WTC11 (cell line): ENCODE results near the gene CD209. TPM values are rescaled to one million over a fixed set of nuclear protein-coding genes. Genes with fewer than 3 reads are reported as not detected.
A peak's percentile ranks its signal among the peaks of the same experiment; 100 is the strongest.

Experiments used
- ATAC-seq: fragments of 200-7000 bp; cut with Tn5 transposase; 2 replicates; pipeline ENCODE4 v1.10.0; 2021; ENCODE audit warnings: mild to moderate bottlenecking, moderate library complexity
- CTCF ChIA-PET: fragments of 300-600 bp; sonication (Branson Sonifier 250); formaldehyde crosslinking; loops from one replicate; lab custom pipeline; 2021; ENCODE audit warnings: antibody characterized with exemption; lab: Charles Lee
- POLR2A ChIA-PET: fragments of 350-600 bp; sonication (Branson Sonifier 250); formaldehyde crosslinking; loops from one replicate; lab custom pipeline; 2021; ENCODE audit warnings: antibody characterized with exemption; lab: Charles Lee
- DNase-seq: peaks from one replicate; pipeline ENCODE4 v3.0.0; 2021; ENCODE audit warnings: low spot score
- H3K27ac Mint-ChIP-seq: 2 replicates; pipeline ENCODE4 v1.8.0; 2021; ENCODE audit warnings: mixed read lengths
- H3K27me3 Mint-ChIP-seq: 2 replicates; pipeline ENCODE4 v1.8.0; 2021; ENCODE audit warnings: low read depth, mild to moderate bottlenecking, moderate library complexity, mixed read lengths
- H3K36me3 Mint-ChIP-seq: 2 replicates; pipeline ENCODE4 v1.8.0; 2021; ENCODE audit warnings: mixed read lengths
- H3K4me1 Mint-ChIP-seq: 2 replicates; pipeline ENCODE4 v1.8.0; 2022; ENCODE audit warnings: mixed read lengths
- H3K4me3 Mint-ChIP-seq: 2 replicates; pipeline ENCODE4 v1.8.0; 2021; ENCODE audit warnings: mild to moderate bottlenecking, moderate library complexity, mixed read lengths
- H3K9me3 Mint-ChIP-seq: 2 replicates; pipeline ENCODE4 v1.8.0; 2021; ENCODE audit warnings: mixed read lengths
- CBFB ChIP-seq: sonication (generic); formaldehyde crosslinking; IDR thresholded peaks from 2 replicates; pipeline ENCODE4 v1.8.1; 2022; ENCODE audit warnings: mild to moderate bottlenecking, low read depth, missing genetic modification reagents
- JUN ChIP-seq: sonication (generic); formaldehyde crosslinking; IDR thresholded peaks from 2 replicates; pipeline ENCODE4 v1.8.0; 2023; ENCODE audit warnings: mild to moderate bottlenecking, missing genetic modification reagents
- NFE2L1 ChIP-seq: sonication (generic); formaldehyde crosslinking; IDR thresholded peaks from 2 replicates; pipeline ENCODE4 v1.8.1; 2023; ENCODE audit warnings: missing genetic modification reagents
- NR3C1 ChIP-seq: sonication (generic); formaldehyde crosslinking; conservative IDR thresholded peaks from 2 replicates; pipeline ENCODE4 v1.8.1; 2023; ENCODE audit warnings: low read depth, mild to moderate bottlenecking, missing genetic modification reagents
- RELA ChIP-seq: sonication (generic); formaldehyde crosslinking; IDR thresholded peaks from 2 replicates; pipeline ENCODE4 v1.8.1; 2022; ENCODE audit warnings: missing genetic modification reagents, mild to moderate bottlenecking, borderline replicate concordance
- SMAD3 ChIP-seq: sonication (generic); formaldehyde crosslinking; IDR thresholded peaks from 2 replicates; pipeline ENCODE4 v1.8.0; 2022; ENCODE audit warnings: missing genetic modification reagents, mild to moderate bottlenecking, borderline replicate concordance
- ZNF232 ChIP-seq: sonication (generic); formaldehyde crosslinking; IDR thresholded peaks from 2 replicates; pipeline ENCODE4 v1.8.0; 2022; ENCODE audit warnings: mild to moderate bottlenecking, missing genetic modification reagents
- ZNF317 ChIP-seq: sonication (generic); formaldehyde crosslinking; IDR thresholded peaks from 2 replicates; pipeline ENCODE4 v1.8.1; 2023; ENCODE audit warnings: low read depth, mild to moderate bottlenecking, moderate library complexity, missing genetic modification reagents, borderline replicate concordance
- total RNA-seq: library from RNA; stranded (reverse); gene quantifications from 3 replicates; pipeline ENCODE4 v1.2.3, GENCODE V29; 2021
- TF ChIP-seq, protein P1 (sequence below): sonication (generic); formaldehyde crosslinking; IDR thresholded peaks from 2 replicates; pipeline ENCODE4 v1.8.1; 2023; ENCODE audit warnings: mild to moderate bottlenecking, missing genetic modification reagents
- TF ChIP-seq, protein P2 (sequence below): fragments of 250-450 bp; sonication (Bioruptor Pico); IDR thresholded peaks from 2 replicates; pipeline ENCODE4 v2.1.2; 2022; ENCODE audit warnings: mild to moderate bottlenecking, moderate library complexity
- TF ChIP-seq, protein P3 (sequence below): sonication (generic); formaldehyde crosslinking; IDR thresholded peaks from 2 replicates; pipeline ENCODE4 v1.8.0; 2022; ENCODE audit warnings: mild to moderate bottlenecking, missing genetic modification reagents
- TF ChIP-seq, protein P4 (sequence below): sonication (generic); formaldehyde crosslinking; IDR thresholded peaks from 2 replicates; pipeline ENCODE4 v1.8.0; 2023; ENCODE audit warnings: missing genetic modification reagents, mild to moderate bottlenecking, borderline replicate concordance
- TF ChIP-seq, protein P5 (sequence below): fragments of 250-450 bp; sonication (Bioruptor Pico); IDR thresholded peaks from 2 replicates; pipeline ENCODE4 v1.8.0; 2021; ENCODE audit warnings: mild to moderate bottlenecking
- TF ChIP-seq, protein P6 (sequence below): sonication (generic); formaldehyde crosslinking; IDR thresholded peaks from 2 replicates; pipeline ENCODE4 v1.8.1; 2023; ENCODE audit warnings: mild to moderate bottlenecking, missing genetic modification reagents, moderate library complexity
- TF ChIP-seq, protein P7 (sequence below): sonication (generic); formaldehyde crosslinking; IDR thresholded peaks from 2 replicates; pipeline ENCODE4 v1.8.1; 2022; ENCODE audit warnings: mild to moderate bottlenecking, moderate library complexity, missing genetic modification reagents
- TF ChIP-seq, protein P8 (sequence below): fragments of 250-450 bp; sonication (Bioruptor Pico); conservative IDR thresholded peaks from 2 replicates; pipeline ENCODE4 v1.9.0; 2021; ENCODE audit warnings: mild to moderate bottlenecking
- TF ChIP-seq, protein P9 (sequence below): fragments of 250-450 bp; sonication (Bioruptor Pico); IDR thresholded peaks from 2 replicates; pipeline ENCODE4 v1.9.0; 2021; ENCODE audit warnings: mild to moderate bottlenecking

CD209 gene
- total RNA-seq, 1 experiment from 2014 or later: not detected

DNA sequence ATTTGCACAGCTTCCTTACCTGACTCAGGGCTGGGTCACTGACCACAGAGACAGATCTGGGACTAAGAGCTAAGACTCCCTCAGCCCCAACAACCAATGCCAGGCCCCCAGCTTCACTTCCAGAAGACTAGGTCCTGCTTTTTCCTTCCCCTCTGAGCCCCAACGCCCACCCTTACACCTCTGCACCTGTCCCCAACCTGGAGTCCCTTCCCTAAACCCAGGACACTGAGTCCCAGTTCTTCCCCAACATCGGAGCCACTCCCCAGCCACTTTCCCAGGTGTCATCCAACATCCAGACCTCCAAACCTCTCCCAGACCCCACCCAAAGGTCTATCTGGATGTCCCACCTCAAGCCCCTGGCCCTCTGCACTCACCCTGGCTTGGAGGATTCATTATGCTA lies 48.3 kb downstream of the CD209 start (continued):
- TF ChIP-seq, protein P1, sequence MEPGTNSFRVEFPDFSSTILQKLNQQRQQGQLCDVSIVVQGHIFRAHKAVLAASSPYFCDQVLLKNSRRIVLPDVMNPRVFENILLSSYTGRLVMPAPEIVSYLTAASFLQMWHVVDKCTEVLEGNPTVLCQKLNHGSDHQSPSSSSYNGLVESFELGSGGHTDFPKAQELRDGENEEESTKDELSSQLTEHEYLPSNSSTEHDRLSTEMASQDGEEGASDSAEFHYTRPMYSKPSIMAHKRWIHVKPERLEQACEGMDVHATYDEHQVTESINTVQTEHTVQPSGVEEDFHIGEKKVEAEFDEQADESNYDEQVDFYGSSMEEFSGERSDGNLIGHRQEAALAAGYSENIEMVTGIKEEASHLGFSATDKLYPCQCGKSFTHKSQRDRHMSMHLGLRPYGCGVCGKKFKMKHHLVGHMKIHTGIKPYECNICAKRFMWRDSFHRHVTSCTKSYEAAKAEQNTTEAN (CRISPR knock-in tag): no peak
- TF ChIP-seq, protein P2, sequence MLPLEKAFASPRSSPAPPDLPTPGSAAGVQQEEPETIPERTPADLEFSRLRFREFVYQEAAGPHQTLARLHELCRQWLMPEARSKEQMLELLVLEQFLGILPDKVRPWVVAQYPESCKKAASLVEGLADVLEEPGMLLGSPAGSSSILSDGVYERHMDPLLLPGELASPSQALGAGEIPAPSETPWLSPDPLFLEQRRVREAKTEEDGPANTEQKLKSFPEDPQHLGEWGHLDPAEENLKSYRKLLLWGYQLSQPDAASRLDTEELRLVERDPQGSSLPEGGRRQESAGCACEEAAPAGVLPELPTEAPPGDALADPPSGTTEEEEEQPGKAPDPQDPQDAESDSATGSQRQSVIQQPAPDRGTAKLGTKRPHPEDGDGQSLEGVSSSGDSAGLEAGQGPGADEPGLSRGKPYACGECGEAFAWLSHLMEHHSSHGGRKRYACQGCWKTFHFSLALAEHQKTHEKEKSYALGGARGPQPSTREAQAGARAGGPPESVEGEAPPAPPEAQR: no peak
- no peak for TF ChIP-seq RELA
- TF ChIP-seq, protein P3, sequence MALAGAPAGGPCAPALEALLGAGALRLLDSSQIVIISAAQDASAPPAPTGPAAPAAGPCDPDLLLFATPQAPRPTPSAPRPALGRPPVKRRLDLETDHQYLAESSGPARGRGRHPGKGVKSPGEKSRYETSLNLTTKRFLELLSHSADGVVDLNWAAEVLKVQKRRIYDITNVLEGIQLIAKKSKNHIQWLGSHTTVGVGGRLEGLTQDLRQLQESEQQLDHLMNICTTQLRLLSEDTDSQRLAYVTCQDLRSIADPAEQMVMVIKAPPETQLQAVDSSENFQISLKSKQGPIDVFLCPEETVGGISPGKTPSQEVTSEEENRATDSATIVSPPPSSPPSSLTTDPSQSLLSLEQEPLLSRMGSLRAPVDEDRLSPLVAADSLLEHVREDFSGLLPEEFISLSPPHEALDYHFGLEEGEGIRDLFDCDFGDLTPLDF: no peak
- TF ChIP-seq, protein P4, sequence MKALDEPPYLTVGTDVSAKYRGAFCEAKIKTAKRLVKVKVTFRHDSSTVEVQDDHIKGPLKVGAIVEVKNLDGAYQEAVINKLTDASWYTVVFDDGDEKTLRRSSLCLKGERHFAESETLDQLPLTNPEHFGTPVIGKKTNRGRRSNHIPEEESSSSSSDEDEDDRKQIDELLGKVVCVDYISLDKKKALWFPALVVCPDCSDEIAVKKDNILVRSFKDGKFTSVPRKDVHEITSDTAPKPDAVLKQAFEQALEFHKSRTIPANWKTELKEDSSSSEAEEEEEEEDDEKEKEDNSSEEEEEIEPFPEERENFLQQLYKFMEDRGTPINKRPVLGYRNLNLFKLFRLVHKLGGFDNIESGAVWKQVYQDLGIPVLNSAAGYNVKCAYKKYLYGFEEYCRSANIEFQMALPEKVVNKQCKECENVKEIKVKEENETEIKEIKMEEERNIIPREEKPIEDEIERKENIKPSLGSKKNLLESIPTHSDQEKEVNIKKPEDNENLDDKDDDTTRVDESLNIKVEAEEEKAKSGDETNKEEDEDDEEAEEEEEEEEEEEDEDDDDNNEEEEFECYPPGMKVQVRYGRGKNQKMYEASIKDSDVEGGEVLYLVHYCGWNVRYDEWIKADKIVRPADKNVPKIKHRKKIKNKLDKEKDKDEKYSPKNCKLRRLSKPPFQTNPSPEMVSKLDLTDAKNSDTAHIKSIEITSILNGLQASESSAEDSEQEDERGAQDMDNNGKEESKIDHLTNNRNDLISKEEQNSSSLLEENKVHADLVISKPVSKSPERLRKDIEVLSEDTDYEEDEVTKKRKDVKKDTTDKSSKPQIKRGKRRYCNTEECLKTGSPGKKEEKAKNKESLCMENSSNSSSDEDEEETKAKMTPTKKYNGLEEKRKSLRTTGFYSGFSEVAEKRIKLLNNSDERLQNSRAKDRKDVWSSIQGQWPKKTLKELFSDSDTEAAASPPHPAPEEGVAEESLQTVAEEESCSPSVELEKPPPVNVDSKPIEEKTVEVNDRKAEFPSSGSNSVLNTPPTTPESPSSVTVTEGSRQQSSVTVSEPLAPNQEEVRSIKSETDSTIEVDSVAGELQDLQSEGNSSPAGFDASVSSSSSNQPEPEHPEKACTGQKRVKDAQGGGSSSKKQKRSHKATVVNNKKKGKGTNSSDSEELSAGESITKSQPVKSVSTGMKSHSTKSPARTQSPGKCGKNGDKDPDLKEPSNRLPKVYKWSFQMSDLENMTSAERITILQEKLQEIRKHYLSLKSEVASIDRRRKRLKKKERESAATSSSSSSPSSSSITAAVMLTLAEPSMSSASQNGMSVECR (CRISPR knock-in tag): no peak
- TF ChIP-seq JUN (CRISPR knock-in tag): no peak
- TF ChIP-seq, protein P5, sequence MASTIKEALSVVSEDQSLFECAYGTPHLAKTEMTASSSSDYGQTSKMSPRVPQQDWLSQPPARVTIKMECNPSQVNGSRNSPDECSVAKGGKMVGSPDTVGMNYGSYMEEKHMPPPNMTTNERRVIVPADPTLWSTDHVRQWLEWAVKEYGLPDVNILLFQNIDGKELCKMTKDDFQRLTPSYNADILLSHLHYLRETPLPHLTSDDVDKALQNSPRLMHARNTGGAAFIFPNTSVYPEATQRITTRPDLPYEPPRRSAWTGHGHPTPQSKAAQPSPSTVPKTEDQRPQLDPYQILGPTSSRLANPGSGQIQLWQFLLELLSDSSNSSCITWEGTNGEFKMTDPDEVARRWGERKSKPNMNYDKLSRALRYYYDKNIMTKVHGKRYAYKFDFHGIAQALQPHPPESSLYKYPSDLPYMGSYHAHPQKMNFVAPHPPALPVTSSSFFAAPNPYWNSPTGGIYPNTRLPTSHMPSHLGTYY (CRISPR knock-in tag): no peak

DNA sequence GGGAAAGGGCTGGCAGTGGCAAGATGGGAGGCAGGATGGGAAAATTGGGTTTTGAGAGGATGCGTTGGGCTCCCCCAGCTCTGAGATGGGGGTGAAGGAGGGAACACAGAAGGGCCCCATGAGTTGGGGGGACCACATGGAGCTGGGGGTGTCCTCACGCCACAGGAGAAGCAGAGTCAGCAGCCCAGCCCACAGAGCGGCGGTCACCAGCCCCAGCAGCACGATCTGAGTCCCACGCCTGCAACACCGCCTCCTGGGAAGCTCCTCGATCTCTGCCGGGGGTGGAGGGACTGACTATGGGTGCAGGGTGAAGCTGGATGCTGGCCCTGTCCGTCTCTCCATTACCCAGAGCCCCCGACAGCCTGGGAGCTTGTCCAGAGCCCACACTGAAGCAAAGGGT lies 48.8 kb downstream of the CD209 start:
- POLR2A ChIA-PET: no interaction called here
- DNase-seq (no peak), ATAC-seq (no peak; the same call in 1 of the 2 replicates)
- Mint-ChIP-seq H3K27me3 (peaks cover 21% of the 10 kb centered on the region), H3K4me1 (peaks cover 23% of the 10 kb centered on the region), H3K36me3 (no peaks in the 10 kb centered on the region), H3K27ac (no peak overlapping the region), H3K9me3 (no peaks in the 10 kb centered on the region), H3K4me3 (peak overlapping the region; percentile 45)
- CTCF ChIA-PET: interaction anchor here (1.0 to 5.0 kb wide), 4 partner anchors 10 to 130 kb away, joined by 3 to 40 read pairs (median 8); partner anchors contain the start of gene TRAPPC5
- TF ChIP-seq, protein P6, sequence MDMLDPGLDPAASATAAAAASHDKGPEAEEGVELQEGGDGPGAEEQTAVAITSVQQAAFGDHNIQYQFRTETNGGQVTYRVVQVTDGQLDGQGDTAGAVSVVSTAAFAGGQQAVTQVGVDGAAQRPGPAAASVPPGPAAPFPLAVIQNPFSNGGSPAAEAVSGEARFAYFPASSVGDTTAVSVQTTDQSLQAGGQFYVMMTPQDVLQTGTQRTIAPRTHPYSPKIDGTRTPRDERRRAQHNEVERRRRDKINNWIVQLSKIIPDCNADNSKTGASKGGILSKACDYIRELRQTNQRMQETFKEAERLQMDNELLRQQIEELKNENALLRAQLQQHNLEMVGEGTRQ (CRISPR knock-in tag): no peak
- TF ChIP-seq ZNF232 (no peak), SMAD3 (CRISPR knock-in tag) (no peak), NR3C1 (CRISPR knock-in tag) (no peak), CBFB (CRISPR knock-in tag) (no peak), ZNF317 (no peak), NFE2L1 (CRISPR knock-in tag) (no peak)
- TF ChIP-seq, protein P7, sequence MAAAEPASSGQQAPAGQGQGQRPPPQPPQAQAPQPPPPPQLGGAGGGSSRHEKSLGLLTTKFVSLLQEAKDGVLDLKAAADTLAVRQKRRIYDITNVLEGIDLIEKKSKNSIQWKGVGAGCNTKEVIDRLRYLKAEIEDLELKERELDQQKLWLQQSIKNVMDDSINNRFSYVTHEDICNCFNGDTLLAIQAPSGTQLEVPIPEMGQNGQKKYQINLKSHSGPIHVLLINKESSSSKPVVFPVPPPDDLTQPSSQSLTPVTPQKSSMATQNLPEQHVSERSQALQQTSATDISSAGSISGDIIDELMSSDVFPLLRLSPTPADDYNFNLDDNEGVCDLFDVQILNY (CRISPR knock-in tag): no peak
- TF ChIP-seq, protein P3: no peak
- TF ChIP-seq, protein P8, sequence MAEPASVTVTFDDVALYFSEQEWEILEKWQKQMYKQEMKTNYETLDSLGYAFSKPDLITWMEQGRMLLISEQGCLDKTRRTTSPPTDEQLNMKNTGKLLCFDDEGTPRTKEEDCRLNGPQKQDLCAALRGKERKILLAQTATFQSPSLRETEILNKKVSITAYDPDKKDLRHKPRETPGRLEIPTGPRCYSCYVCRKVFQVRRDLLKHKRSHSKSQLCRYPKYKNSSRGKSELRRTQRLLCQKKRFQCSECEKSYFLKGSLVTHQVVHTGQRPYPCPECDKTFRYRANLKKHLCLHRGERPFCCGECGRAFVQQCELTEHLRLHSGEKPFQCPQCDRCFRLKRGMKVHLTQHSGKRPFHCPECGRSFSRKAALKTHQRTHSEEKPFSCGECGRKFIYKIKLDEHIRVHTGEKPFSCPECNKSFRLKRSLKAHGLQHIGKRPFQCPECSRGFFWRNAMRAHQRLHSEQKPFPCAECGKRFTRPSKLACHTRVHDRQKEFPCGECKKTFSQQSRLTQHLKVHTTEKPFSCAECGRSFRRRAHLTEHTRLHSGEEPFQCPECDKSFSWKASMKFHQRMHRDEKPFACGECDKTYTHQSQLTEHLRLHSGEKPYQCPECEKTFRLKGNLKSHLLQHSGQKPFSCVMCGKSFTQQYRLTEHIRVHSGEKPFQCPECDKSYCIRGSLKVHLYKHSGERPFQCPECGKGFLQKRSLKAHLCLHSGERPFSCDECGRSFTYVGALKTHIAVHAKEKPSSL (CRISPR knock-in tag): no peak
- TF ChIP-seq, protein P9, sequence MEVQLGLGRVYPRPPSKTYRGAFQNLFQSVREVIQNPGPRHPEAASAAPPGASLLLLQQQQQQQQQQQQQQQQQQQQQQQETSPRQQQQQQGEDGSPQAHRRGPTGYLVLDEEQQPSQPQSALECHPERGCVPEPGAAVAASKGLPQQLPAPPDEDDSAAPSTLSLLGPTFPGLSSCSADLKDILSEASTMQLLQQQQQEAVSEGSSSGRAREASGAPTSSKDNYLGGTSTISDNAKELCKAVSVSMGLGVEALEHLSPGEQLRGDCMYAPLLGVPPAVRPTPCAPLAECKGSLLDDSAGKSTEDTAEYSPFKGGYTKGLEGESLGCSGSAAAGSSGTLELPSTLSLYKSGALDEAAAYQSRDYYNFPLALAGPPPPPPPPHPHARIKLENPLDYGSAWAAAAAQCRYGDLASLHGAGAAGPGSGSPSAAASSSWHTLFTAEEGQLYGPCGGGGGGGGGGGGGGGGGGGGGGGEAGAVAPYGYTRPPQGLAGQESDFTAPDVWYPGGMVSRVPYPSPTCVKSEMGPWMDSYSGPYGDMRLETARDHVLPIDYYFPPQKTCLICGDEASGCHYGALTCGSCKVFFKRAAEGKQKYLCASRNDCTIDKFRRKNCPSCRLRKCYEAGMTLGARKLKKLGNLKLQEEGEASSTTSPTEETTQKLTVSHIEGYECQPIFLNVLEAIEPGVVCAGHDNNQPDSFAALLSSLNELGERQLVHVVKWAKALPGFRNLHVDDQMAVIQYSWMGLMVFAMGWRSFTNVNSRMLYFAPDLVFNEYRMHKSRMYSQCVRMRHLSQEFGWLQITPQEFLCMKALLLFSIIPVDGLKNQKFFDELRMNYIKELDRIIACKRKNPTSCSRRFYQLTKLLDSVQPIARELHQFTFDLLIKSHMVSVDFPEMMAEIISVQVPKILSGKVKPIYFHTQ (CRISPR knock-in tag): no peak
